ENCODE measurements around the gene ATP5MG.

The ATP5MG gene

GRCh38 chr11:118435893-118436624 is 34.7 kb downstream of the ATP5MG start, which contains the start of gene KMT2A:
KMT2A (plus strand) TSS chr11:118436492; CDS start chr11:118436513, 21 bp downstream.
- H3K9me3 ChIP-seq, result no peaks in the 10 kb centered on the region
- H3K4me3 ChIP-seq (ENCODE audit: low read depth, low read length), result peak within 1 kb of the TSS; percentile 86

GRCh38 chr11:118436639-118437207 is 35.3 kb downstream of the ATP5MG start:
- DNase-seq, result peak; percentile 35
- Histone ChIP-seq H3K27me3 (no peaks in the 10 kb centered on the region), H3K4me3 (ENCODE audit: low read depth, low read length) (peak overlapping the region; percentile 86), H3K9me3 (no peaks in the 10 kb centered on the region), H3K36me3 (peaks cover 3% of the 10 kb centered on the region), H3K4me1 (peaks cover 3% of the 10 kb centered on the region)
- no peak for TF ChIP-seq CTCF (IDR thresholded peaks at IDR 0.05; ENCODE audit: low read depth, low read length)

More at GRCh38 chr11:118435893-118436624, 34.7 kb downstream of the ATP5MG start, which contains the start of gene KMT2A:
- TF ChIP-seq CTCF (IDR thresholded peaks at IDR 0.05; ENCODE audit: low read depth, low read length), result no peak
- DNase-seq, result peak; percentile 100
- H3K27me3 ChIP-seq, result no peaks in the 10 kb centered on the region
- H3K36me3 ChIP-seq, result peaks cover 3% of the 10 kb centered on the region
- H3K4me1 ChIP-seq, result peaks cover 3% of the 10 kb centered on the region

- H3K4me3 ChIP-seq (ENCODE audit: low read depth, low read length), result peak overlapping the region; percentile 86
- no peak for TF ChIP-seq CTCF (IDR thresholded peaks at IDR 0.05; ENCODE audit: low read depth, low read length)
- H3K4me1 ChIP-seq, result peaks cover 3% of the 10 kb centered on the region
- peaks cover 3% of the 10 kb centered on the region for H3K36me3 ChIP-seq
- H3K27me3 ChIP-seq, result no peaks in the 10 kb centered on the region
- DNase-seq, result peak; percentile 58
- H3K9me3 ChIP-seq, result no peaks in the 10 kb centered on the region
Measured at GRCh38 chr11:118437208-118438125, 36.1 kb downstream of the ATP5MG start.

GRCh38 chr11:118438314-118438931 is 37.0 kb downstream of the ATP5MG start:
- TF ChIP-seq CTCF (IDR thresholded peaks at IDR 0.05; ENCODE audit: low read depth, low read length), result no peak; the same call in 1 of the 2 replicates
- Histone ChIP-seq H3K4me3 (ENCODE audit: low read depth, low read length) (peak overlapping the region; percentile 86), H3K4me1 (peaks cover 3% of the 10 kb centered on the region), H3K9me3 (no peaks in the 10 kb centered on the region), H3K36me3 (peaks cover 3% of the 10 kb centered on the region), H3K27me3 (no peaks in the 10 kb centered on the region)
- peak; percentile 67 for DNase-seq

DNA sequence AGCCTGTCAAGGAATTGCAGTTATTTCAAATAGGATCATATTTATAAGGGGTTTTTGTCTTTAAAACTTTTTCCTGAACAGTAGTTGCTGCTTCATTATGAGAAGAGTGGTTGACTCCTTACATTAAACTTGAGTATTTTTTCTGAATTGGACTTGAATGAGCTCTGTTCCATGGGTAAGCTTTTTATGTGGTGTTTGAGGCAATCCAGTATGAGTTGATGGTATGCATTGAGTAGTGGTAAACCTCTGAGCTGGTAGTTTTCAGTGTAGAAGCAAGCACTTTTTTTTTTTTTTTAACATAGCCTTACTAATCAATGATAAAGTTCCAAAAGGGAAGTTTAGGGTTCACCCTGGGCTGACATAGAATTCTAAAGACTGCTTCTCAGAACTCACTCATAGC is 38.2 kb downstream of the ATP5MG start:
- H3K36me3 ChIP-seq, result peaks cover 5% of the 10 kb centered on the region

More for the DNA sequence above, 38.2 kb downstream of the ATP5MG start:
- TF ChIP-seq CTCF (IDR thresholded peaks at IDR 0.05; ENCODE audit: low read depth, low read length), result no peak
- no peaks in the 10 kb centered on the region for H3K27me3 ChIP-seq
- peaks cover 3% of the 10 kb centered on the region for H3K4me1 ChIP-seq
- H3K4me3 ChIP-seq (ENCODE audit: low read depth, low read length), result no peak overlapping the region
- no peak for DNase-seq
- H3K9me3 ChIP-seq, result no peaks in the 10 kb centered on the region

Data from BE2C (cell line).